Measurements from ENCODE around the gene MME. TPM values are rescaled to one million over a fixed set of nuclear protein-coding genes. Genes with fewer than 3 reads are reported as not detected.
A peak's percentile ranks its signal among the peaks of the same experiment; 100 is the strongest.
"Not testable (repeated sequence)": the region's sequence is repeated elsewhere in the genome, so short reads cannot be mapped to it uniquely, and the experiment has no call there.

MME gene
- total and polyA plus RNA-seq, 8 donors: under 0.01 to 49.4 (median 2.0) TPM; not detected in 1

DNA sequence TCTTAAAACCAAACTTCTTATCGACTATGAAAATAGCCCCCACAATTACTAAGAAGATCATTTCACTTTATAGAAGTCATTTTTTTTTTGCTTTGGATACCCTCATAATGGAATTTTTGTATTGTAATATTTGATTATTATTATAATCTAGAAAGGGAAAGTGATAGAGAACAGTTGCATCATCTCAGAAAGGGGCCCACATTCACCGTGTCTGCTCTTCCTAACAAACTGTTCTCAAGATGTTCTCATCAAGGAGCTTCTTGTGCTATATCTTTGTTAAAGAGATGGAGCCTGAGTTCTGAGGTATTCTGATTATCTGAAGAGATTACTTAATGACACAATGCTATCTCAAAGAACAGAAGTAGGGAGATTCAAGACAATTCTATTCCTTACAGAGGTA lies 49.3 kb downstream of the MME start:
- WGBS, 5 donors: 74 to 90% (median 82%) methylated on average over 2 of the region's 2 CpGs
- no peak for TF ChIP-seq POLR2AphosphoS5 (IDR thresholded peaks at IDR 0.05)
- Histone ChIP-seq H3K9me3 (no peaks in the 10 kb centered on the region), H3K27me3 (no peaks in the 10 kb centered on the region), H3K4me3 (no peak overlapping the region), H3K27ac (no peak overlapping the region), H3K36me3 (no peaks in the 10 kb centered on the region), H3K4me1 (no peaks in the 10 kb centered on the region)
- intact Hi-C loops (cut with DNase I; ENCODE audit: low total_unique reads): no loop called here
- DNase-seq: no peak

DNA sequence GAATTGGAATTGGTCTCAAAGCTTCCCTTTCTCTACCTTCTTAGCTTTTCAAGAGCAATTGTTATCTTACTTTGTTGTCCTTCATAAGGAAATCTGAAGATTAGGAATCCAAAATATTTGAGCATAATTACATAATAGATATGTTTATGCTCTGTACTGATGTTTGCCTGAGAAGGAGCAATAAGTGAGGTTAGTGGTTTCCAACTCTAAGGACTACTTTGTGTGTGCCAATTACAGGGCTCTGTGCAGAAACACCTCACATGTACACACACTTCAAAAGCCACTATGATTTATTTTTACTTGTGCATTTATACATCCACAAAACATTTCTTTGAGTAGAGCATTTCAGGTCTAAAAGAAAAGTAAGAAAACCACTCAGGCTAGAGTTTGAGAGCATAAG lies 49.9 kb downstream of the MME start:
- TF ChIP-seq POLR2AphosphoS5 (IDR thresholded peaks at IDR 0.05): no peak
- TF ChIP-seq POLR2A (IDR thresholded peaks at IDR 0.05): no peak
- TF ChIP-seq EP300 (IDR thresholded peaks at IDR 0.05): no peak
- TF ChIP-seq, protein P1, sequence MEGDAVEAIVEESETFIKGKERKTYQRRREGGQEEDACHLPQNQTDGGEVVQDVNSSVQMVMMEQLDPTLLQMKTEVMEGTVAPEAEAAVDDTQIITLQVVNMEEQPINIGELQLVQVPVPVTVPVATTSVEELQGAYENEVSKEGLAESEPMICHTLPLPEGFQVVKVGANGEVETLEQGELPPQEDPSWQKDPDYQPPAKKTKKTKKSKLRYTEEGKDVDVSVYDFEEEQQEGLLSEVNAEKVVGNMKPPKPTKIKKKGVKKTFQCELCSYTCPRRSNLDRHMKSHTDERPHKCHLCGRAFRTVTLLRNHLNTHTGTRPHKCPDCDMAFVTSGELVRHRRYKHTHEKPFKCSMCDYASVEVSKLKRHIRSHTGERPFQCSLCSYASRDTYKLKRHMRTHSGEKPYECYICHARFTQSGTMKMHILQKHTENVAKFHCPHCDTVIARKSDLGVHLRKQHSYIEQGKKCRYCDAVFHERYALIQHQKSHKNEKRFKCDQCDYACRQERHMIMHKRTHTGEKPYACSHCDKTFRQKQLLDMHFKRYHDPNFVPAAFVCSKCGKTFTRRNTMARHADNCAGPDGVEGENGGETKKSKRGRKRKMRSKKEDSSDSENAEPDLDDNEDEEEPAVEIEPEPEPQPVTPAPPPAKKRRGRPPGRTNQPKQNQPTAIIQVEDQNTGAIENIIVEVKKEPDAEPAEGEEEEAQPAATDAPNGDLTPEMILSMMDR (IDR thresholded peaks at IDR 0.05): no peak
- H3K9me3 ChIP-seq: no peaks in the 10 kb centered on the region
- no peaks in the 10 kb centered on the region for H3K27me3 ChIP-seq
- H3K36me3 ChIP-seq: no peaks in the 10 kb centered on the region
- no peak overlapping the region for H3K4me3 ChIP-seq
- intact Hi-C loops (cut with DNase I; ENCODE audit: low total_unique reads): no loop called here
- H3K4me1 ChIP-seq: no peaks in the 10 kb centered on the region
- no peak for DNase-seq
- no peak overlapping the region for H3K27ac ChIP-seq

DNA sequence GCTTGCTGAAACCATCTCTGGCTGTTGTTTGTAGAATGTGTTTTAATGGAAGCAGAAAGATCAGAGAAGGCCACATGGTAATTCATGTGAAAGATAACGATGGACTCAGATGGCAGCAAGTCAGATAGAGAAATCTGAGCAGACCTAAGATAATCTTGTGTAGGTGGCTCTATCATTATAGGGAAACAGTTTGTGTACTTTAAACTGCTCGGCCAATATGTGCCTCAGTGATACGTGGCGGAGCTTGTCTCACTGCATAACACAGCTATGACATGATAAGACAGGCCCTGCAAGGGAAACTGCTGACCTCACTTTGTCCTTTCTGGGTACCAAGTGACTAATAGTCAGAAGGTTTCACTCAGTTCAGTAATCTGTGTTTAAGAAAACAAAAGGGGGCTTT lies 51.0 kb downstream of the MME start:
- TF ChIP-seq POLR2AphosphoS5 (IDR thresholded peaks at IDR 0.05) (no peak), EP300 (IDR thresholded peaks at IDR 0.05) (no peak), POLR2A (IDR thresholded peaks at IDR 0.05) (no peak)
- TF ChIP-seq, protein P1 (IDR thresholded peaks at IDR 0.05): no peak
- Histone ChIP-seq H3K36me3 (no peaks in the 10 kb centered on the region), H3K9me3 (no peaks in the 10 kb centered on the region), H3K27ac (no peak overlapping the region), H3K27me3 (no peaks in the 10 kb centered on the region), H3K4me3 (no peak overlapping the region), H3K4me1 (no peaks in the 10 kb centered on the region)
- WGBS, 5 donors: 53 to 63% (median 56%) methylated on average over 4 of the region's 4 CpGs
- DNase-seq: peak in 1 of 2 donors; percentile 46
- intact Hi-C loops (cut with DNase I; ENCODE audit: low total_unique reads): no loop called here

DNA sequence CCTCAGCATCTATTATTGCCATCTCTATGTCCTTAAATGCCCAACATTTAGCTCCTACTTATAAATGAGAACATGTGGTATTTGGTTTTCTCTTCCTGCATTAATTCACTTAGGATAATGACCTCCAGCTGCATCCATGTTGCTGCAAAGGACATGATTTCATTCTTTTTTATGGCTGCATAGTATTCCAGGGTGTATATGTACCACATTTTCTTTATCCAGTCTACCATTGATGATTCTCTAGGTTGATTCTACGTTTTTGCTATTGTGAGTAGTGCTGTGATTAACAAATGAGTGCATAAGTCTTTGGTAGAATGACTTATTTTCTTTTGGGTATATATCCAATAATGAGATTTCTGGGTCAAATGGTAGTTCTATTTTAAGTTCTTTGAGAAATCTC lies 54.2 kb downstream of the MME start:
- intact Hi-C loops (cut with DNase I; ENCODE audit: low total_unique reads); DNase-seq; H3K36me3 ChIP-seq; H3K4me3 ChIP-seq; H3K9me3 ChIP-seq; H3K27me3 ChIP-seq; H3K4me1 ChIP-seq; H3K27ac ChIP-seq: not testable (repeated sequence)
- 59 to 88% (median 73%) methylated on average over 1 of the region's 1 CpG for WGBS, 5 donors

DNA sequence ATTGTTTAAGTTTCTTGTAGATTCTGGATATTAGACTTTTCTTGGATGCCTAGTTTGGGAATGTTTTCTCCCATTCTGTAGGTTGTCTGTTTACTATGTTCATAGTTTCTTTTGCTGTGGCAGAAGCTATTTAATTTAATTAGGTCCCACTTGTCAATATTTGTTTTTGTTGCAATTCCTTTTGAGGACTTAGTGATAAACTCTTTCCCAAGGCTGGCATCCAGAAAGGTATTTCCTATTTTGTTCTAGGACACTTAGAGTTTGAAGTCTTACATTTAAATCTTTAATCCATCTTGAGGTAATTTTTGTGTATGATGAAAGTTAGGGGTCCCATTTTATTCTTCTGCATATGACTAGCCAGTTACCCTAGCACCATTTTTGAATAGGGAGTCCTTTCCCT lies 54.9 kb downstream of the MME start:
- Histone ChIP-seq H3K4me3 (no peak overlapping the region), H3K27me3 (no peaks in the 10 kb centered on the region), H3K9me3 (no peaks in the 10 kb centered on the region), H3K36me3 (no peaks in the 10 kb centered on the region), H3K27ac (no peak overlapping the region), H3K4me1 (no peaks in the 10 kb centered on the region)
- intact Hi-C loops (cut with DNase I; ENCODE audit: low total_unique reads): no loop called here
- TF ChIP-seq EP300 (IDR thresholded peaks at IDR 0.05) (no peak), POLR2A (IDR thresholded peaks at IDR 0.05) (no peak), POLR2AphosphoS5 (IDR thresholded peaks at IDR 0.05) (no peak)
- TF ChIP-seq, protein P1 (IDR thresholded peaks at IDR 0.05): no peak
- DNase-seq: no peak

DNA sequence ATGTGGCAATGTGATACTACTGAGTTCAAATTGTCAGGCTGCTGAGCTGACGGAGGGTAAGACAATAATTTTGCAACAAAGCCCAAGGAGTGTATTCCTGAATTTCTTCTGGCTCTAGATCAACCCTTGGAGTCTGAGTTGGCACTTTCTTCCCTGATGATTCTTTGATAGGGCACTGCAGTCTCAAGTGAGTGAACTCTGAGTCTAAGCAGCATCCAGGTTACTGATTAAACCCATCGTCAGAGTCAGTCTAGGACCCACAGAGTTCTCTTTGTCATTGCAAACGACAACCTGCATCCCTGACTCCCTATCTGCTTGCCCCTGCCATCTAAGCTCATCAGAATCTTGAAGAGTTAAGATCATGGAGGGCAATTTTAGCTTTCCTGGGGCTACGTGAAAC lies 58.6 kb downstream of the MME start:
- Histone ChIP-seq H3K27me3 (no peaks in the 10 kb centered on the region), H3K4me1 (no peaks in the 10 kb centered on the region), H3K4me3 (no peak overlapping the region), H3K27ac (no peak overlapping the region), H3K9me3 (no peaks in the 10 kb centered on the region), H3K36me3 (no peaks in the 10 kb centered on the region)
- intact Hi-C loops (cut with DNase I; ENCODE audit: low total_unique reads): no loop called here
- no peak for DNase-seq
- TF ChIP-seq POLR2A (IDR thresholded peaks at IDR 0.05) (no peak), EP300 (IDR thresholded peaks at IDR 0.05) (no peak), POLR2AphosphoS5 (IDR thresholded peaks at IDR 0.05) (no peak)
- TF ChIP-seq, protein P1 (IDR thresholded peaks at IDR 0.05): no peak
- WGBS, 5 donors: 71 to 86% (median 82%) methylated on average over 4 of the region's 4 CpGs
